CD4-positive, alpha-beta T cell treated with Interleukin-4 for 4 hours (primary cell): Measurements from ENCODE around the gene EHMT2.

Experiments used
- DNase-seq: peaks from one replicate; pipeline ENCODE4 v3.0.0-alpha.2; 2020

The EHMT2 gene

DNA sequence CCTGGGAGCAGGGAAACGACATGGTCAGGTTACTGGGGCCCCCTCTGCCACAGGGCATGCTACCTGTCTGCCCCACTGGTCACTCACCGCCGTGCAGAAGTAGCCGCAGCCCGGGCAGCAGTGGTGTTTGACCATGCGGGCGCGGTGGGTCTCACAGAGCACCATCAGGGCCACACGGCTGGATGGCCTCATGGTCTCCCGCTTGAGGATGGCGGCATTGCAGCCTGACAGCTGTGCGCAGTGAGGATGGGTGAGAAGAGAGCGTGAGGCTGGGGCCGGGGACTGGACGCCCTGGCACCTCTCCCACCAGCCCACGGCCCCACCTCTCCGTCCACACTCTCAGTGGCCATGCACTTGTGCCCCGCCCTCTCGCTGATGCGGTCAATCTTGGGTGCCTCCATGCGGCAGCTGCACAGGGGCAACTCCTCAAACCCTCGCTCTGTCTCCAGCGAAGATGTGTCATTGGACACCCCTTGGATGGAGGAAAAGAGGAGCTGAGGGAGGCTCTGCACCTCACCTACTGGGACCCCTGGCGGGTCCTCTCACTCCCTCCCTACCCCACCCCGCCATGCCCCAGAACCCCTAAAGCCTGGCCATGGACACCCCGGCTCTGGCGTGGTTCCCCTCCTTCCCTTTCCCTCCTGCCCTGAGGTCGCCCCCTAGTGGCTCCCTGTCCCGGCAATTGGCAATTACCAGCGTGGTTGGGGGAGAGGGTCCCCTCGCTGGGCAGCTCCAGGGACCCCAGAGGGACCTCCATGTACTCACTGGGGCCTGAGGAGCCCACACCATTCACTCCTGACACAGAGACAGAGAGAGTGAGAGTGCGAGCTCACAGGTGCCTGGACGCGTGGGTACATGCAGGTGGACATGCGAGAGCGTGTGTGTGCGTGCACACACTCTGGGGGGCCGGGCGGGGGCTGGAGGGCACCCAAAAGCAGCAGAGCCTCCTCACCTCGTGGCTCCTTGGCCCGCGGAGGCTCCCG lies 8.9 kb downstream of the EHMT2 start:
- DNase-seq = peak; percentile 20

DNA sequence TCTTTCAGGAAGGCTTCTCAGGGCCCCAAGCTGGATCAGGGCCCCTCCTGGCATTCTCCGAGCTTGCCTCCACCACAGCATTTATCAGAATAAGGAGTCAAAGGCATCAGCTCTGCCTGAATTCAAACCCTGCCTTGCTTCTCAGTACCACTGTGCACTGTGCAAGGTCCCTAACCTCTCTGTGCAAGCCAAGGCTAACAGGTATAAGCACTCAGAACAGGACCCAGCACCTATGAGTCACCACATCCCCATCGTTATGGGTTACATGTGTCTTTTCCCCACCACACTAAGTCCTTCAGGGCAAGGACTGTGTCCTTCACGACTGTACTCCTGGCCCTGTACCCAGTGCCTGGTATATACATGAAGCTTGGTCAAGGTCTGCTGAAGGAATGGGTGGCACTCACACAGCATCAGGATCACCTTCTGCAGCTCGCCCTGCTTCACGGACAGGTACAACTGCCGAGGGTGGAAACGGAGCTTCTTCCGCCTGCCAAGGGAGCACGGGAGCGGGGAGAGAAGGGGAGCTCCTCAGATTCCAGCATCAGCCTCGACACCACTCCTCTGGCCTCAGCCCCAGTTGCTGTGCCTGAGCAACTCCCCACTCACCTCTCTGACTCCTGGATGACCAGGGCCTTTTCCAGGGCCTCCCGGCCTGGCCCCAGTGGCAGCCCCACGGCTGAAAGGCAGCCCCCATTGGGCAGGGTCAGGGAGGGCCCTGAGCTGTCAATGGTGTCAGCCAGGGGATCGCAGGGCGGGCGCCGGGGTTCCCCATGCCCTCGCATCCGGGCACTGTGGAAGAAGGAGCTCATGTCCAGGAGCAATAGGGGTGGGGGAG lies 10.1 kb downstream of the EHMT2 start:
- DNase-seq = no peak

DNA sequence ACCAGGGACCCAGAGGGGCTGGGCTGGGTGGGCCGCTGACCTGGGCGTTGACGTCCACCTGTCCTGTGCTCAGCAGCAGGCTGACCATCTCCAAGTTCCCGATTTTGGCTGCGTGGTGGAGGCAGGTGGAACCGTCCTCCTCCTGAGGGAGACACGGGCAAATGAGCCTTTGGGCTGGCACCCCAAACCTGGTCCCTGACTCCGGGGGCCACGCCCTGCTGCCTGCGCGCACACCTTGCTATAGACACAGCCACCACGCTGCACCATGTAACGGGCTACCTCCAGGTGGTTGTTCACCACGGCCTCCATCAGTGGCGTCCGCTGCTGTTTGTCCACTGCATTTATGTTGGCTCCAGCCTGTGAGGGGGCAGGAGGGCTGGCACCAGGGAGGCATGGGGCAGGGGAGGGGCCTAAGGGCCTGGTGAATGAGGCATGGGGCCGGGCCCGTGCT lies 10.9 kb downstream of the EHMT2 start:
- no peak for DNase-seq

DNA sequence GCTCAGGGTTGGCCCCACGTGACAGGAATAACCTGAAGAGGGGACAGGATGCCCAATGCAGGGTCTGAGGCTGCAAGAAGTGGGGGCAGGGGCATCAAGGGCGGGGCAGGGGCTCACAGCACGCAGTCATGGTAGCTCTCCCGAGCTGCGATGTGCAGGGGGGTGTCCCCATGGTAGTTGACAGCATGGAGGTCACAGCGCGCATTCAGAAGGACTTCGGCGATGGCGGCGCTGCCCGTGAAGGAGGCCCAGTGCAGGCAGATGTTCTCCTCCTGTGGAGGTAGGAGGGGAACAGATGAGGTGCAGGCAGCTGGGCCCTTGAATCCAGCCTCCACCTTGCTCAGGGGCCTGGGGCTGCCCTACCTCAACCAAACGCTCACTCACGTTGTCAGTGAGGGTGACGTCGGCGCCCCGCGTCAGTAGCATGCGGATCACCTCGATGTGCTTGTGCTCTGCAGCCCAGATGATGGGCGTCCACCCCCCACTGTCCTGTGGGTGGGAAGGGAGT lies 12.9 kb downstream of the EHMT2 start:
- DNase-seq = no peak

DNA sequence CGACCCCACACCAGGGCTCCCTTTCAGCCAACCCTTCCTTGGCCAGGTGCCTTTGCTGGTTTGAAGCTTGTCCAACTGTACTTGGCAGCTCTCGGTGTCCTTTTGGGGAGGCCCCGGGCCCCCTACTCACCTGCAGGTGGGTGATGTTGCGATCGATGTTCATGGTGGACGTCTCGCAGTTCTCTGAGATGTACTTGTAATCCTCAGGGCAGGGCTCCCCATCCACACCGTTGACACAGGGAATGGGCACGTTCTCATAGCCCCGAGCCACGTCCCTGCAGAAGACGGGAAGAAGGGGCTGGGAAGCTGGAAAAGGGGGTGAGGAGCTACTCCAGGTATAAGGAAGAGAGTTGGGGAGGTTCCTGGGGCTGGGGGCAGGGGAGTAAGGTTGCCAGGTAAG lies 13.8 kb downstream of the EHMT2 start:
- no peak for DNase-seq

DNA sequence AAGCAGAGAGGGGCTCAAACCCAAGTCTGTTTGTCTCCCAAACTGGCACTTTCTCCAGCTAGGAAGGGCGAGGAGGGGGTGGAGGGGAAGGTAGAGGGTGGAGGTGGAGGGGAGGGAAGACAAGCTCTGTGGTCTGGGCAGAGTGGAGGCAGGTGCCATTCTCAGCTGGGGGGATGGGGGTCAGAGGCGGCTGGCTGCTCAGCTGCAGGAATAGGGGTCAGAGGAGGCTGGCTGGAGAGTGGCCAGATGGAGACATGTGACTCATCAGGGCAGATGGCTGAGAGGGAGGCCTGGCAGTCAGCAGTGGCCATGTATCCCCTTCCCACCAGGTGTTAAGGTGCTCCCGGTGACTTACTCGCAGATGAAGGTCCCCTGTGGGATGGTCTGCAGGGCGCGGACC lies 15.2 kb downstream of the EHMT2 start:
- no peak for DNase-seq

DNA sequence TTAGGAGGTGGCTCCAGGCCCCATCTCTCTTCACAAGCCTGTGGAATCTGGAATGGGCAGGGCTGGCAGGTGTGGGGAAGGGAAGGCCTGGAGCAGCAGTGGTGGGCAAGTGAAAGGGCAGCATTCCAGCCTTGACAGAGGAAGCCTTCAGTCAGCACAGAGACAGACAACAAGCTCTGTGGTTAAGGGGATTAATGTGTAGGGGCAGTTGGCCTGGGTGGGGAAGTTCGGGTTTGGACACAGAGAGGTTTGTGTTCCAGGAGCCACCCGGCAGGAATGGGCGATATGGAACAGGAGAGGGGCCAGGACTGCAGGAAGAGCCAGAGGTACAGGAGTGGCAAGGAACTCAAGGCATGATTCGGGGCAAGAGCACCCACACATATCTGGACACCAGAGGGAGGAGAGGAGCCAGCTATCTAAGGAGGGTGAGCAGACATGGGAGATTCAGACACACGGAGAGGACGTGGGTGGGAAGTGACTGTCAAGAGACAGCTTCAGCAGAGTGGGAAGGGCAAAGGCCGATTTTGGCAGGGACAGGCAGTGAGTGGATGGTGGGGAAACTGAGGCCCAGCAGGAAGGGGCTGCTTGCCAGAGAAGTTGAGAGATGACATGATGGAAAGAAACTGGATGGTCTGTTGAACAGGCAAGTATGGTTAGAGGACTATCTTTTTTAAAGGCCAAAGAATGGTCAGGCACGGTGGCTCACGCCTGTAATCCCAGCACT lies 16.2 kb downstream of the EHMT2 start:
- DNase-seq = no peak

DNA sequence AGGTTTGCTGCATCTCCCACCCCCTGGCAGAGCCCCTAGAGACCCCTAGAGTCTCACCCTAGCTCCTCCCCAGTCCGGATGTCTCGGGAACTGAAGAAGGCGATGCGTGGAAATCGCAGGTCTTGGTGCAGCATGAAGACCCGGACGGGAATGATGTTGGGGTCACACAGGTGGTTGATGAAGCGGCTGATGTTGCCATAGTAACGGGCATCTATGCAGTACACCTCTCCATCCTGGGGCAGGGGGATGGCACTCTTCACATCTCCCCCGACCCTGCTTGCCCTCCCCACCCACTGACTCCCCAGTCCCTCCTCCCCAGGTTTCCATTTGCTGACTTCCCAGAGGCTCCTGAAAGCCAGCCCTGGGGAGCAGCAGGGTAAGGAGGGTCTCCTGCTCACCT lies 16.9 kb downstream of the EHMT2 start:
- DNase-seq = no peak

DNA sequence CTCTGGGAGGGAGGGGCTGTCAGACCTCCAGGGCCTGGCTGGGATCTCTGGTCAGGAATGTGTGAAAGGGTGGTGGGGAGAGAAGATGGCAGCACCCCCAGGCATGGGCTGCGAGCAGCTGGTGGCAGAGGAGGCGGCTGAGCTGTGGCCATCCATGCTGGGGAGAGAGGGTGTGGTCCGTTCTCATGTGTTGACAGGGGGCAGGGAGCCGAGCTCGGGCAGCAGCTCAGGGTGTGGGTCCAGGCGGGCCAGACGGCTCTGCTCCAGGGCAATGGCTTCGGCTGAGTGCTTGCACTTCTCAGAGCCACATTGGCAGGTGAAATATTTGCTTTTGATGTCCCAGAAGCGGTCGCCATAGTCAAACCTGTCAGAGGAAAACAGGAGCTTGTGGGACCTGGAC lies 17.6 kb downstream of the EHMT2 start:
- no peak for DNase-seq

DNA sequence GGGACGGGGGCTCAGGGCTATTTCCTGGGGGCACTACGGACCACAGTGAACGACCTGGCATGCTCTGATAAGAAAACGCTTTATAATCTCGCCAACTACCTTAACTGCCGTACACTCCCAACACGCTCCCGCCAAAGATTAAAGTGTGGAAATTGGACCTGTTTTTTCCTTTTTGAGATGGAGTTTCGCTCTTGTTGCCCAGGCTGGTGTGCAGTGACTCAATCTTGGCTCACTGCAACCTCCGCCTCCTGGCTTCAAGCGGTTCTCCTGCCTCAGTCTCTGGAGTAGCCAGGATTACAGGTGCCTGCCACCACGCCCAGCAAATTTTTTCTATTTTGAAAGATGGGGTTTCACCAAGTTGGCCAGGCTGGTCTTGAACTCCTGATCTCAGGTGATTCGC lies 18.4 kb downstream of the EHMT2 start:
- DNase-seq = no peak

DNA sequence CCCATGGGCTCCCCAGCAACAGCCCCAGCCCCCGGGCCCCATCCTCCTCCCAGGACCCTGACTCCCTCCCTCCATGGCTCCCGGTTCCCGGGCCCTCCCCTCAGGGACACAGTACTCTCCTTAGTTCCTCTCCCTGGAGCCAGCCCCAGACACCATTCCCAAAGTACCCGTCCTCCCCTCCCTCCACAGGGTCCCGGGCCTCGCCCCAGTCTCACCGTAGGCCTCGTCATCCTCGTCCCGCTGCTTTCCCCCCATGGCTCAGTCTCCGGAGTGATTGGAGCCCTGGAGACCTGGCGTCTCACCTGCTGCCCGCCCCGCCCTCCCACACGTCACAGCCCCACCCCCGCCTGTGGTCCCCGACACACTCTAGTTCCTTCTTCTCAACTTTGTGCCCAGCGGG lies 18.8 kb downstream of the EHMT2 start, which contains the start of gene SLC44A4:
TSS of gene SLC44A4 (minus strand) at position 272 of the 400 bp plus-strand sequence. CDS start at position 255, 17 bp downstream.
- no peak for DNase-seq

DNA sequence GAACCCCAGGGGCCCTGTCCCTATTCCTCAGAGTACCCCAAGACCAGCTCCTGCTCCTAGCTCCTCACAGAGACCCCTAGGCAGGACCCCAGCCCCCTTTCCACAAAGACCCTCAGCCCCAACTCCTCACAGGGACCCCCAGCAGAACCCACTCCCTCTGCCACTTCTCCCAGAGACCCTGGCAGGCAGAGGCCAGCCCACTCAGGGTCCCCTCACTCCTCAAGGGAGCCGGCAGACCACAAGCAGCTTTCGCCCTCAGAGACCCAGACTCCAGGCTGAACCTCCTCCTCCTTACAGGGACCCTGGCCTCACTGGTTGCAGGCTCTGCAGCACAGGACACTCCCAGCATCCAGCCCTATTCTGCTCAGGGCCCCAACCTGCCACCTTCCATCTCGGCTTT lies 19.3 kb downstream of the EHMT2 start:
- DNase-seq = no peak

DNA sequence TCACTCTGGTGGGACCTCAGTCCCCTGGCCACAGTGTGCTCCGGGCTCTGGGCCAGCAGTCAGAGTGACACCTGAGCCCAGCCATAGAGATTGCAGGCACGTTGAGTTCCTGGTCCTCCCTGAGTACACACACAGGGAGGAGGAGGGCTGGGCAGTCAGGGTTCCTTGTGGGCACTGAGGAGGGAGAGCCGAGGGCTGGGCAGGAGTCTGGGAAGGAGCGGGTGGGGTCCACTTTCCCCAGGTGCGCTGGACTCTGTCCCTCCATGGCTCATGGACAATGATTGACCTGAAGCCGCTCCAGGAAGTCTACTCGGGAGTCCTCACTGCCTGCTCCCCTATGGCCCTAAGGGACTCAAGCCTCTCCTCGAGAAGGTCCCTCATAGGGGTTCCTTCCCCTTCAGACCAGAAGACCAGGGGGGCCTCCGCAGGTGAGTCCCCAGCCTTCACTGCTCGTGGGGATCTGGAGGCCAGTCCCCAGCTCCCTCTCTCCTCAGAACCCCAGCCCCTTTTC lies 19.8 kb downstream of the EHMT2 start:
- no peak for DNase-seq

DNA sequence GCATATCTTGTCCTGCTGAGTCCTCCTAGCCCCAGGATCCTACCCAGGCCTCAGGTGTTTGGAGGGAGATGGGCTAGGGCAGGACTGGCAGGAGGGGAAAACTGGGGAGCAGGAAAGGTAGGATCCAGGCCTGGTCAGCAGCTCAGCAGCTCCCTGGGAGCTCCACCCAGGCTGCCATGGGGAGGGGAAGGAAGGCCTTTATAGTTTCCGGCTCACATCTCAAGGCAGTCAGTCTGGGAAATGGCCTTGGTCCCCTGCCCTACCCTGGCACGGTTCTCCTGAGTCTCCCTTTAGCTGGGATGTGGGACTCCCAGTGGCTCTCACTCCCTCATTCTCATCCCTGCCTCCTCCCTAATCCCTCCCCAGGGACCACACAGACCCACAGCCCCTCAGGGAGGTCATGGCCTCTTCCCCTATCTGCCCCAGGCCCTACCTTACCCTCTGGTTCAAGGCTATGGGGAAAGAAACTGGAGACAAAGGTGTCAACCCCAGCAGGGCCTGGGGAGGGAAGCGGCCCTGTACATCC lies 20.3 kb downstream of the EHMT2 start:
- no peak for DNase-seq

DNA sequence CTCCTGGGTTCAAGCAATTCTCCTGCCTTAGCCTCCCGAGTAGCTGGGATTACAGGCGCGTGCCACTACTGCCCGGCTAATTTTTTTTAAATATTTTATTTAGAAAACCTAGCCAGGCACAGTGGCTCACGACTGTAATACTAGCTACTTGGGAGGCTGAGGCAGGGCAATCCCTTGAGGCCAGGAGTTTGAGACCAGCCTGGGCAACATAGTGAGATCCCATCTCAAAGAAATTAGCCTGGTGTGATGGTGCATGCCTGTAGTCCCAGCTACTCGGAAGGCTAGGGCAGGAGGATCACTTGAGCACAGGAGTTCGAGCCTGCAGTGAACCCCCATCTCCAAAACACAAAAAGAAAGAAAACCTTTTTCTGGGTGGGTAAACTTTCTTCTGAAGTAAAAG lies 21.1 kb downstream of the EHMT2 start:
- DNase-seq = no peak

DNA sequence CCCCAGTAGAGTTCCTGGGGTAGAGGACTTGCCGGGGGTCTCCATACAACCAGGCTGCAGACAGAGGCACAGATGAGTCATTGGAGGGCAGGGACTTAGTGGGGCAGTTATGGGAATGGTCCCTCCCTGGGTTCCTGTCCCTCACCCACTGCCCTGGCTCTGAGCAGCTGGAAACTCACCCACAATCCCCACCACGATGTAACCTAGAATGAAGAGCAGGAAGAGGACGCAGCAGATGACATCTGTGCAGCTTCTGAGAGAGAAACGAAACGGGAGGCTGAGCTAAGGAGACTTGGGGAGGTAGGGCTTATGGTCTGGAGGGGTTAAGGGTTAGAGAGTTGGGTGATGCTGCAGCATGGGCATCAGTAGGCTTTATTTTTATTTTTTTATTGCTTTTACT lies 21.6 kb downstream of the EHMT2 start:
- no peak for DNase-seq

DNA sequence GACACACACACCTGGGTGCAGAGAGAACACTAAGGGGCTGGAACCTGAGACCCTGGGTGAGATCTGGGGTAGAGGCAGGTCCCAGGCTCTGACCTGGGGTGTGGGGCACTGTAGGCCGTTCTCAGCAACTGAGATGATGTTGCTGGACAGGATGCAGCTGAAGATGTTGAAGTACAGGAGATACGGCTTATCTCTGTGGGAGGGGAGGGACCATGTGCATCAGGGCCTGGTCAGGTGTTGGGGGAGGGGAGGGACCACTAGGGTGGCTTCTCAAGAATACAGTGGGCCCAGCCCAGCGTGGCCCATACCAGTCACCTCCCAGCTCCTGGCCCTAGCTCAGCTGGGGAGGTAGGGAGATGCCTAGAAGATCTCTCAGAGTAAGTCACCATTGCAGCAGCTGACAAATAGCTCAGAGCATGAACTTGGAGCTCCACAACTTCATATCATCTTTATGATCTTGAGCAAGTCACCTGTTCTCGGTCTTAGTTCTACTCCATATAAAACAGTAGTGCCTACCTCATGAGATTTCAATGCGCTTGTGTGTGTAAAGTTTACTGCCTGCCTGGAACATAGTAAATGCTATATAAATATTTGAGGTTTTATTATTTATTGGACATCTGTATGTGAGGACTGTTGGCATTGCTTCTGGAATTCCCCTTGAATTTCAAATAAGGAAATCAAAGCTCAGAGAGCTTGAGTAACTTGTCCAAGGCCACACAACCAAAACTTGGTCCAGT lies 22.5 kb downstream of the EHMT2 start:
- no peak for DNase-seq

DNA sequence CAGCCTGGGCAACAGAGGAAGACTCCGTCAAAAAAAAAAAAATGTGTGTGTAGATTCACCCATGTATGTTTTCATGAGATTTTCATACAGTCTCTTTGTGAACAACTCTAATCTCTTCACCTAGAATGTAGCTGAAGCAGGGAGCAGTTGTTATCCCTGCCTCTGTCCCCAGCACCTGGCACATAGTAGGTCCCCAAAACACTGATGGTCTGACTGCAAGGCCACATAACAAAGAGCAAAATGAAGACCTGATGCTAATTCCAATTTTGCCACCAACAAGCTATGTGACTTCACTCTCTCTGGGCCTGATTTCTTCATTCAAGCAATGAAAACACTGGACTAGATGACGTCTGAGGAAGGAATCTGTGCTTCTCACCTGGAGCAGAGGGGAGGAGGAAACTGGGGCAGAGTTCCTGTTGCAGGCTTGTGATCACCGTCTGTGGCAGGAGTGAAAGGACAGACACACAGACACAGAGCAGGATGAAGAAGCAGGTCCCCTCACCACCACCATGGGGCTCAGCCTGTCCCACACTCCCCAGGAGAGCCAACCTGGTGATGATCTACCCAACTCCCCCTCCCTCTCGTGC lies 23.3 kb downstream of the EHMT2 start:
- no peak for DNase-seq

DNA sequence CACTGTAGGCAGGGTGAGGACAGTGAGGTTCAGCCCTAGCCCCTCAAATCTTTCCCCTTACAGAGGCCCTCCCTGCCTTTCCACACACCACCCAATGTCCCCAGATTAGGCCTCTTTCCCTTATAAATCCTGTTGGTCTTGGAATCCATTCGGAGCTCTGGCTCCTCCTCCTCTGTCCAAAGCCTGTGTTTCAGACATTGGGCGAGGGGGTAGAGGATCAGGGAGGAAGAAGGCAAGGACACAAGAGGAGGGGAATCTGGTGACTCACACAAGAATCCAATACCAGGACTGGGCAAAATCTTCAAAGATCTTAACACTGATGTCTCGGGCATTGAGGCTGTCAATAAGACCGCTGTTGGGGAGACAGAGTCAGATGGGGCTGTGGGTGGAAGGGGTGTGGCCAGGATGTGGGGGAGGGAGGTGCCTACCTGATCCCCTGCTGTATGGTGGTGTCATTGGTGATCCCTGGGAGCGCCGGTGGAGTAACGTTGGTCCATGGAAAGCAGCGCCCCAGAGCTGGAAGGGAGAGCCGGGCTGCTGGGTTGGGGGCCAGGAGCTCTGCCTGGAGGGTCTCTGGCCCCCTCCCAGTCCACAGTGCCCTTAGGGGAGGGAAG lies 26.3 kb downstream of the EHMT2 start:
- no peak for DNase-seq

DNA sequence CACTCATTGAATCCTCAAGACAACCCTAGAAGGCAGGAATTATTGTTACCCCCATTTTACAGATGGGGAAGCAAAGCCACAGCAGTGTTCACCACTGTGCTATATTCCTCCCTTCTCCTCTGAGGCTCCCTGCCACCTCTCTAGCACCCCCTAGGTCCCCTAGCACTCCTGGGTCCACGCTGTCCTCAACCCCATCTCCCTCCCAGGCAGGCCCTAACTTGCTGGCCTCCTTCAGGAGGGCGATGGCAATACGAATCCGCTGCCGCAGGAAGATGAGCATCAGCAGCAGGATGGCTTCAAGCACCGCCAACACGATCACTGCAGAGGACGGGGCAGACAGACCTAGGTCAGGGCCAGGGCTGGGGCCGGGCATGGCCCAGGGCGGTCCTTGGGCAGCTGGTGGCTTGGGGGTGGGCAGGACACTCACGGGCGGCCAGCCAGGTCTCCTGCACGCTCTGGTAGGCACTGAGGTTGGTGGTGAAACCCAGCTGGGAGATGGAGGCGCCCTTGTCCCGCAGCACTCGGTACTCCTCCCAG lies 27.0 kb downstream of the EHMT2 start:
- no peak for DNase-seq
